ENCODE results near the gene HOXC9. TPM values are rescaled to one million over a fixed set of nuclear protein-coding genes. Genes with fewer than 3 reads are reported as not detected.

The HOXC9 gene
- total RNA-seq, 1 experiment from 2014 or later, result 21.1 TPM

DNA sequence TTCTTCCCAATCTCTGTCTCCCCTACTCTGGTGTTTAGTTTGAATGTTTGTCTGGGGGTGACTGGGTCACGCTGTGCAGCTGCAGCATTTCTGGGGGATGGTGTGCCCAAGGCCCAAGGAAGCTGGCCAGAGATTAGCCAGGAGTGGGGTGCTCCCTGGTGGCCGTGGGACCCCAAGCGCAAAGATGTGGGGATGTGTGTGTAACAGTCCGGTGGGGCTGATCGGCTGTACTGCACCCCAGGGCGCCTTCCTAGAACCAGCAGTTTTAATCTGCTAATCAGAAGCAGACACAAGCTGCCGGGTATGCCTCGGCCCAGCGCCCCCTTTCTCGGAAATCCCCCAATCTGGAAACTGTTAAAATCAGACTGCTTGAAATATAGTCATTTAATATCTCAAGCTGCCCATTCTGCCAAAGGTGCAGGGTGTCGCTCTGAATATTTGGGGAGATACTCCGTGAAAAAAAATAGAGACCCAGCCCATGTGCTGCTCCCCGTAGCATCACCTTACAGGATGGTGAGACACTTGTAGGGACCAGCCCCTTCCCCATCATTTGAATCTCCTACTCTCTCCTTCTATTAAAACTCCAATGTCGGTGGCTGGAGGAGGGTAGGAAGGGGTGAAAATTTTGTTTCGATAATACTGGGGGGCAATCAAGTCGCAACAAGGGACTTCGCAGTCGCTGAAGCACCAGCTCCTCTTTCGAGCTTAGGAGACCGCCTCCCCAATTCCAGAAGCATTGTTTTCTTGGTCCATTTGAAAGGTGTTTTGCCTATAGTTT is 4.3 kb downstream of the HOXC9 start:
- TF ChIP-seq EZH2 (IDR thresholded peaks at IDR 0.05; ENCODE audit: borderline replicate concordance, low read depth, low read length, poor library complexity, severe bottlenecking), result no peak
- TF ChIP-seq, protein P1, sequence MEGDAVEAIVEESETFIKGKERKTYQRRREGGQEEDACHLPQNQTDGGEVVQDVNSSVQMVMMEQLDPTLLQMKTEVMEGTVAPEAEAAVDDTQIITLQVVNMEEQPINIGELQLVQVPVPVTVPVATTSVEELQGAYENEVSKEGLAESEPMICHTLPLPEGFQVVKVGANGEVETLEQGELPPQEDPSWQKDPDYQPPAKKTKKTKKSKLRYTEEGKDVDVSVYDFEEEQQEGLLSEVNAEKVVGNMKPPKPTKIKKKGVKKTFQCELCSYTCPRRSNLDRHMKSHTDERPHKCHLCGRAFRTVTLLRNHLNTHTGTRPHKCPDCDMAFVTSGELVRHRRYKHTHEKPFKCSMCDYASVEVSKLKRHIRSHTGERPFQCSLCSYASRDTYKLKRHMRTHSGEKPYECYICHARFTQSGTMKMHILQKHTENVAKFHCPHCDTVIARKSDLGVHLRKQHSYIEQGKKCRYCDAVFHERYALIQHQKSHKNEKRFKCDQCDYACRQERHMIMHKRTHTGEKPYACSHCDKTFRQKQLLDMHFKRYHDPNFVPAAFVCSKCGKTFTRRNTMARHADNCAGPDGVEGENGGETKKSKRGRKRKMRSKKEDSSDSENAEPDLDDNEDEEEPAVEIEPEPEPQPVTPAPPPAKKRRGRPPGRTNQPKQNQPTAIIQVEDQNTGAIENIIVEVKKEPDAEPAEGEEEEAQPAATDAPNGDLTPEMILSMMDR (conservative IDR thresholded peaks at IDR 0.05; ENCODE audit: low read depth, low read length), result peak; percentile 42
- H3K9me3 ChIP-seq (ENCODE audit: low read depth, low read length, poor library complexity, severe bottlenecking), result no peaks in the 10 kb centered on the region
- peaks cover 57% of the 10 kb centered on the region for H3K4me1 ChIP-seq (ENCODE audit: insufficient read depth, low read length, poor library complexity, severe bottlenecking)
- DNase-seq (ENCODE audit: low spot score), result no peak
- H3K4me3 ChIP-seq (ENCODE audit: low read depth, low read length, poor library complexity, severe bottlenecking), result no peak overlapping the region
- H3K27ac ChIP-seq (ENCODE audit: low read depth, low read length, poor library complexity, severe bottlenecking), result no peak overlapping the region
- H3K36me3 ChIP-seq (ENCODE audit: insufficient read depth, low read length, poor library complexity, severe bottlenecking), result peaks cover 9% of the 10 kb centered on the region
- H3K27me3 ChIP-seq (replicated peaks; ENCODE audit: insufficient read depth, low read depth, low read length, poor library complexity), result no peaks in the 10 kb centered on the region
- POLR2A ChIA-PET (ENCODE audit: low non-redundant PET), result no interaction called here
- CTCF ChIA-PET, result interaction anchor here (0.6 to 1.4 kb wide), 6 partner anchors 19 to 227 kb away, joined by 3 to 6 read pairs (median 4); partner anchors contain the start of gene HOXC10
- intact Hi-C loops (cut with micrococcal nuclease; ENCODE audit: unreplicated experiment), result loop anchor here (1.0 kb wide), 1 partner anchor 15 kb away; no protein-coding TSS in a partner anchor
- BruUV-seq (replicated peaks), result no TSS peak

DNA sequence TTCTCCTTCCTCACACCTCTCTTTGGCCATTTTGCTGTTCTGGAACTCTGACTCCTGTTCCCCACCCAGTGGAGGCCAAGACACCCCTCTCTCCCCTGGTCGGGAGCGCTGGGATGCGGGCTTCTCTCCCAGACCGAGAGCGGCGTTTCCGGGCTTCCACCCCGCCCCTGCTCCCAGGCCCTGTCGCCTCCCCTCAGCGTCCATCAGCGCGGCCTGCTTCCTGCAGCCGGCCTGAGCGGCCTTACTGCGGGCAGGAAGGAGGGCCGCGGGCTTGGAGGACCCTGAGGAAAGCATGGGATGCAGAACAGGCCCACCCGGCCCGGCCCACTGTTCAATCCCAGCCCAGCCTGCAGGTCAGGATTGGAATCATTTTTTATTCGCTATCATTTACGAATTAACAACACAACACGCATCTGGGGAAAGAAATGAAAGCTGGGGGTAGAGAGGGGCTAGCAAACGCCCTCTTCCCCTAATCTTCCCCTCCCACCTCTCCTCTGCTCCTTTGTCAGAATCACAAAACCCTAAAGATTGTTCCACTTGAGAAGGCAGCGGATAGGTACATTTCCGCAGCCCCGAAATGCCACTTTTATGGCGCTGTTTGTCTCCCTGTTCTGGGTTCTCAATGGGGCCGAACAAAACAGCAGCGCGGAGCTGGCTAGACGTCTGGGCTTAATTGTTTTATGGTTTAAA is 5.0 kb downstream of the HOXC9 start:
- POLR2A ChIA-PET (ENCODE audit: low non-redundant PET), result no interaction called here
- CTCF ChIA-PET, result interaction anchor here (0.6 to 3.0 kb wide), 9 partner anchors 12 to 226 kb away, joined by 3 to 33 read pairs (median 5); partner anchors contain the start of gene HOXC10
- TF ChIP-seq, protein P1 (conservative IDR thresholded peaks at IDR 0.05; ENCODE audit: low read depth, low read length), result no peak
- no peak for TF ChIP-seq EZH2 (IDR thresholded peaks at IDR 0.05; ENCODE audit: borderline replicate concordance, low read depth, low read length, poor library complexity, severe bottlenecking)
- Histone ChIP-seq H3K4me1 (ENCODE audit: insufficient read depth, low read length, poor library complexity, severe bottlenecking) (peaks cover 63% of the 10 kb centered on the region), H3K27ac (ENCODE audit: low read depth, low read length, poor library complexity, severe bottlenecking) (no peak overlapping the region), H3K4me3 (ENCODE audit: low read depth, low read length, poor library complexity, severe bottlenecking) (no peak overlapping the region), H3K36me3 (ENCODE audit: insufficient read depth, low read length, poor library complexity, severe bottlenecking) (peaks cover 9% of the 10 kb centered on the region), H3K27me3 (replicated peaks; ENCODE audit: insufficient read depth, low read depth, low read length, poor library complexity) (no peaks in the 10 kb centered on the region), H3K9me3 (ENCODE audit: low read depth, low read length, poor library complexity, severe bottlenecking) (no peaks in the 10 kb centered on the region)
- intact Hi-C loops (cut with micrococcal nuclease; ENCODE audit: unreplicated experiment), result loop anchor here (1.0 kb wide), 1 partner anchor 16 kb away; no protein-coding TSS in a partner anchor
- no peak for DNase-seq (ENCODE audit: low spot score)
- no TSS peak for BruUV-seq (replicated peaks)

GRCh38 chr12:54005531-54005852 is 5.5 kb downstream of the HOXC9 start:
- CTCF ChIA-PET, result interaction anchor here (0.6 to 3.0 kb wide), 13 partner anchors 9 to 211 kb away, joined by 3 to 33 read pairs (median 4); partner anchors contain the start of genes HOXC10 and HOXC12
- H3K9me3 ChIP-seq (ENCODE audit: low read depth, low read length, poor library complexity, severe bottlenecking), result no peaks in the 10 kb centered on the region
- H3K4me3 ChIP-seq (ENCODE audit: low read depth, low read length, poor library complexity, severe bottlenecking), result no peak overlapping the region
- H3K36me3 ChIP-seq (ENCODE audit: insufficient read depth, low read length, poor library complexity, severe bottlenecking), result peaks cover 9% of the 10 kb centered on the region
- no peak for DNase-seq (ENCODE audit: low spot score)
- no TSS peak for BruUV-seq (replicated peaks)
- TF ChIP-seq, protein P1 (conservative IDR thresholded peaks at IDR 0.05; ENCODE audit: low read depth, low read length), result no peak
- TF ChIP-seq EZH2 (IDR thresholded peaks at IDR 0.05; ENCODE audit: borderline replicate concordance, low read depth, low read length, poor library complexity, severe bottlenecking), result no peak
- POLR2A ChIA-PET (ENCODE audit: low non-redundant PET), result no interaction called here
- no peak overlapping the region for H3K27ac ChIP-seq (ENCODE audit: low read depth, low read length, poor library complexity, severe bottlenecking)
- intact Hi-C loops (cut with micrococcal nuclease; ENCODE audit: unreplicated experiment), result no loop called here
- H3K4me1 ChIP-seq (ENCODE audit: insufficient read depth, low read length, poor library complexity, severe bottlenecking), result peaks cover 68% of the 10 kb centered on the region
- H3K27me3 ChIP-seq (replicated peaks; ENCODE audit: insufficient read depth, low read depth, low read length, poor library complexity), result no peaks in the 10 kb centered on the region
